B cell (primary cell): ENCODE data around the gene CRYGB.

ENCODE experiments used
- CTCF ChIP-seq: fragments of 200-600 bp; IDR thresholded peaks from one replicate; pipeline ENCODE4 v1.8.0; 2022; ENCODE audit warnings: antibody characterized with exemption, mild to moderate bottlenecking
- EZH2 ChIP-seq: IDR thresholded peaks from 2 replicates; pipeline ENCODE4 v1.6.1; 2012; ENCODE audit warnings: borderline replicate concordance, low read depth, mild to moderate bottlenecking, moderate library complexity, low read length; ENCODE audit not compliant: insufficient read depth, poor library complexity, severe bottlenecking

GRCh38 chr2:208163489-208163888 is 17.5 kb upstream of the CRYGB start, which contains the start of gene CRYGA:
- TF ChIP-seq CTCF (no peak), EZH2 (no peak)
